HL-60 (cell line): Measurements from ENCODE around the gene H19.

Experiments
- GABPA ChIP-seq: IDR thresholded peaks from 2 replicates; pipeline ENCODE4 v1.6.1; 2012; ENCODE audit warnings: low read depth
- POLR2AphosphoS5 ChIP-seq: IDR thresholded peaks from 2 replicates; pipeline ENCODE4 v1.6.1; 2012; ENCODE audit warnings: low read depth
- SPI1 ChIP-seq: IDR thresholded peaks from 2 replicates; pipeline ENCODE4 v1.6.1; 2012; ENCODE audit warnings: low read depth, mild to moderate bottlenecking, borderline replicate concordance
- TF ChIP-seq, protein P1 (sequence below): IDR thresholded peaks from one replicate; pipeline ENCODE4 v1.5.1; 2011; ENCODE audit warnings: low read length, control low read depth, inconsistent platforms; ENCODE audit not compliant: insufficient read depth
- TF ChIP-seq, protein P2 (sequence below): IDR thresholded peaks from 2 replicates; pipeline ENCODE4 v1.6.1; 2012; ENCODE audit warnings: low read depth; ENCODE audit not compliant: insufficient replicate concordance

DNA sequence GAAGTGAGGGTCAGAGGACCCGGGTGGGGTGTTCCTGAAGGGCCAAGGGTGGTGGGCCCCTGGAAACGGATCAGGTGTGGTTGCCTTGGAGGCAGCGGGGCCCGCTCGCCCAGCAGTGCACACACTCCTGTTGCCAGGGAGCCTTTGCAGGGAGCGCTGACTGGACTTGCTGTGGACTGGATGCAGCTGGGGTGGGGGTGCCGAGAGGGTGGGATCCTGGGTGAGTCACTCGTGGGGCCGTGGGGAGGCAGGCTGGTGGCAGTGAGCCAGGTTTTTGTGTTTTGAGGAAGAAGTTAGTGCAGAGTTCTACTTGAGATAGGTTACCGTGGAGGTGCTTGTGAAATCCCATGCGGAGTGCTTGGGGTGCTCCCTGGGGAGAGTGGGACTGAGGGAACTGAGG is 49.3 kb downstream of the H19 start:
- TF ChIP-seq POLR2AphosphoS5: no peak
- TF ChIP-seq, protein P1, sequence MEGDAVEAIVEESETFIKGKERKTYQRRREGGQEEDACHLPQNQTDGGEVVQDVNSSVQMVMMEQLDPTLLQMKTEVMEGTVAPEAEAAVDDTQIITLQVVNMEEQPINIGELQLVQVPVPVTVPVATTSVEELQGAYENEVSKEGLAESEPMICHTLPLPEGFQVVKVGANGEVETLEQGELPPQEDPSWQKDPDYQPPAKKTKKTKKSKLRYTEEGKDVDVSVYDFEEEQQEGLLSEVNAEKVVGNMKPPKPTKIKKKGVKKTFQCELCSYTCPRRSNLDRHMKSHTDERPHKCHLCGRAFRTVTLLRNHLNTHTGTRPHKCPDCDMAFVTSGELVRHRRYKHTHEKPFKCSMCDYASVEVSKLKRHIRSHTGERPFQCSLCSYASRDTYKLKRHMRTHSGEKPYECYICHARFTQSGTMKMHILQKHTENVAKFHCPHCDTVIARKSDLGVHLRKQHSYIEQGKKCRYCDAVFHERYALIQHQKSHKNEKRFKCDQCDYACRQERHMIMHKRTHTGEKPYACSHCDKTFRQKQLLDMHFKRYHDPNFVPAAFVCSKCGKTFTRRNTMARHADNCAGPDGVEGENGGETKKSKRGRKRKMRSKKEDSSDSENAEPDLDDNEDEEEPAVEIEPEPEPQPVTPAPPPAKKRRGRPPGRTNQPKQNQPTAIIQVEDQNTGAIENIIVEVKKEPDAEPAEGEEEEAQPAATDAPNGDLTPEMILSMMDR: no peak
- no peak for TF ChIP-seq GABPA
- TF ChIP-seq, protein P2, sequence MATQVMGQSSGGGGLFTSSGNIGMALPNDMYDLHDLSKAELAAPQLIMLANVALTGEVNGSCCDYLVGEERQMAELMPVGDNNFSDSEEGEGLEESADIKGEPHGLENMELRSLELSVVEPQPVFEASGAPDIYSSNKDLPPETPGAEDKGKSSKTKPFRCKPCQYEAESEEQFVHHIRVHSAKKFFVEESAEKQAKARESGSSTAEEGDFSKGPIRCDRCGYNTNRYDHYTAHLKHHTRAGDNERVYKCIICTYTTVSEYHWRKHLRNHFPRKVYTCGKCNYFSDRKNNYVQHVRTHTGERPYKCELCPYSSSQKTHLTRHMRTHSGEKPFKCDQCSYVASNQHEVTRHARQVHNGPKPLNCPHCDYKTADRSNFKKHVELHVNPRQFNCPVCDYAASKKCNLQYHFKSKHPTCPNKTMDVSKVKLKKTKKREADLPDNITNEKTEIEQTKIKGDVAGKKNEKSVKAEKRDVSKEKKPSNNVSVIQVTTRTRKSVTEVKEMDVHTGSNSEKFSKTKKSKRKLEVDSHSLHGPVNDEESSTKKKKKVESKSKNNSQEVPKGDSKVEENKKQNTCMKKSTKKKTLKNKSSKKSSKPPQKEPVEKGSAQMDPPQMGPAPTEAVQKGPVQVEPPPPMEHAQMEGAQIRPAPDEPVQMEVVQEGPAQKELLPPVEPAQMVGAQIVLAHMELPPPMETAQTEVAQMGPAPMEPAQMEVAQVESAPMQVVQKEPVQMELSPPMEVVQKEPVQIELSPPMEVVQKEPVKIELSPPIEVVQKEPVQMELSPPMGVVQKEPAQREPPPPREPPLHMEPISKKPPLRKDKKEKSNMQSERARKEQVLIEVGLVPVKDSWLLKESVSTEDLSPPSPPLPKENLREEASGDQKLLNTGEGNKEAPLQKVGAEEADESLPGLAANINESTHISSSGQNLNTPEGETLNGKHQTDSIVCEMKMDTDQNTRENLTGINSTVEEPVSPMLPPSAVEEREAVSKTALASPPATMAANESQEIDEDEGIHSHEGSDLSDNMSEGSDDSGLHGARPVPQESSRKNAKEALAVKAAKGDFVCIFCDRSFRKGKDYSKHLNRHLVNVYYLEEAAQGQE: no peak
- no peak for TF ChIP-seq SPI1
